Measurements from ENCODE around the gene CISD1.

- no peak for TF ChIP-seq EZH2 (IDR thresholded peaks at IDR 0.05; ENCODE audit: low read length, missing control alignments)
- no peak for TF ChIP-seq CTCF (conservative IDR thresholded peaks at IDR 0.05 in 1 of 2, IDR thresholded peaks at IDR 0.05 in 1 of 2; ENCODE audit: low read depth in 1 of 2, low read length in 2 of 2)
Measured at GRCh38 chr10:58260334-58260733, 8.6 kb upstream of the CISD1 start.
